ENCODE results near the gene PLD4.
A peak's percentile ranks its signal among the peaks of the same experiment; 100 is the strongest.
"Not testable (repeated sequence)": the region's sequence is repeated elsewhere in the genome, so short reads cannot be mapped to it uniquely, and the experiment has no call there.

The PLD4 gene

DNA sequence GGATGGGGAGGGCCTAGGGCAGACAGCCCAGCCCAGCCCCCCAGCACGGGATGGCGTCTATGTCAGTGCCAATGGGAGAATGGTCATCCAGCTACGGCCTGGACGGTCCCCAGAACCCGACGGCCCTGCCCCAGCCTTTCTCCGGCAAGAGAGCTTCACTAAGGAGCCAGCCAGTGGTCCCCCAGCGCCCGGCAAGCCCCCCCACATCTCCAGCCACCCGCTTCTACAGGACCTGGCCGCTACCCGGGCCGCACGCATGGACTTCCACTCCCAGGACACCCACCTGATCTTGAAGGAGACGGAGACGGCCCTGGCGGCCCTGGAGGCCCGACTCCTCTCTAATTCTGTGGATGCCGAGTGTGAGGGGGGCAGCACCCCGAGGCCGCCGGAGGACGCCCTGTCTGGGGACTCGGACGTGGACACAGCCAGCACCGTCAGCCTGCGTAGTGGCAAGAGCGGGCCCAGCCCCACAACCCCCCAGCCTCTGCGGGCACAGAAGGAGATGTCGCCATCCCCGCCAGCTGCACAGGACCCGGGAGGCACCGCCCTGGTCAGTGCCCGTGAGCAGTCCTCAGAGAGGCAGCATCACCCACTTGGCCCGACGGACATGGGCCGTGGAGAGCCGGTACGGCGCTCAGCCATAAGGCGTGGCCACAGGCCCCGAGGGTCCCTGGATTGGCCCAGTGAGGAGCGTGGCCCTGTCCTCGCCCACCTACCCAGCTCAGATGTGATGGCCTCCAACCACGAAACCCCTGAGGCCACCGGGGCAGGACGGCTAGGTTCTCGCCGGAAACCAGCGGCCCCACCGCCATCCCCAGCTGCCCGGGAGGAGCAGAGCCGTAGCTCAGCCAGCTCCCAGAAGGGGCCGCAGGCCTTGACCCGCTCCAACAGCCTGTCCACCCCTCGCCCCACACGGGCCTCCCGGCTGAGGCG, 37.7 kb upstream of the PLD4 start:
- peak; percentile 15 for DNase-seq

DNA sequence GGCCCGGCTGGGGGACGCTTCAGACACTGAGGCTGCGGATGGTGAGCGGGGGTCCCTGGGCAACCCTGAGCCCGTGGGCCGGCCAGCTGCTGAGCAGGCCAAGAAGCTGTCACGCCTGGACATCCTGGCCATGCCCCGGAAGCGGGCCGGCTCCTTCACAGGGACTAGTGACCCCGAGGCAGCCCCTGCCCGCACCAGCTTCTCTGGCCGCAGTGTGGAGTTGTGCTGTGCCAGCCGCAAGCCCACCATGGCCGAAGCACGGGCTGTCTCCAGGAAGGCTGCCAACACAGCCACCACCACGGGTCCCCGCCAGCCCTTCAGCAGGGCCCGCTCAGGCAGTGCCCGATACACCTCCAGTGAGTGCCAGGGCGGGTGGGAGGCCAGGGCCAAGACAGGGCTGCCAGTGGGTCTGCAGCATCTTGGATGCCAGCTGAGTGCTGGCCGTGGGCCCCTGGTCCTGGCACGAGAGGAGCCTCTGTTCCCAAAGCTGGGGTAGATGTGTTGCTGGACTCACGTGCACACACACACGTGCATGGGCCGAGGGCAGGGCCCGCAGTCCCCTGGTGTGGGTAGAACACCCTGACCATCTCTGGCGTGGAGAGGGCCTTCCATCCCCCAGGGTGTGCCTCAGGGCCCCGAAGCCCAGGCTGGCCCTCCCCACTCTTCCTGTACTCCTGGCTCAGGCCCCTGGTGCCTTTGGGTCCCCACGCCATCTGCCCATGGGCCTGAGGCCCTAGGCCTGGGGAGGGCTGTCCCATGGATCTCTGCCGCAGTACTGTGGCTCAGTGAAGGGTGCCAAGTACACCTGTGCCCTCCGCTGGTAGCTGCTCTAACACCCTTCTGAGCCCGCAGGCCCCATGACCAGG, 36.8 kb upstream of the PLD4 start:
- DNase-seq: peak; percentile 18

DNA sequence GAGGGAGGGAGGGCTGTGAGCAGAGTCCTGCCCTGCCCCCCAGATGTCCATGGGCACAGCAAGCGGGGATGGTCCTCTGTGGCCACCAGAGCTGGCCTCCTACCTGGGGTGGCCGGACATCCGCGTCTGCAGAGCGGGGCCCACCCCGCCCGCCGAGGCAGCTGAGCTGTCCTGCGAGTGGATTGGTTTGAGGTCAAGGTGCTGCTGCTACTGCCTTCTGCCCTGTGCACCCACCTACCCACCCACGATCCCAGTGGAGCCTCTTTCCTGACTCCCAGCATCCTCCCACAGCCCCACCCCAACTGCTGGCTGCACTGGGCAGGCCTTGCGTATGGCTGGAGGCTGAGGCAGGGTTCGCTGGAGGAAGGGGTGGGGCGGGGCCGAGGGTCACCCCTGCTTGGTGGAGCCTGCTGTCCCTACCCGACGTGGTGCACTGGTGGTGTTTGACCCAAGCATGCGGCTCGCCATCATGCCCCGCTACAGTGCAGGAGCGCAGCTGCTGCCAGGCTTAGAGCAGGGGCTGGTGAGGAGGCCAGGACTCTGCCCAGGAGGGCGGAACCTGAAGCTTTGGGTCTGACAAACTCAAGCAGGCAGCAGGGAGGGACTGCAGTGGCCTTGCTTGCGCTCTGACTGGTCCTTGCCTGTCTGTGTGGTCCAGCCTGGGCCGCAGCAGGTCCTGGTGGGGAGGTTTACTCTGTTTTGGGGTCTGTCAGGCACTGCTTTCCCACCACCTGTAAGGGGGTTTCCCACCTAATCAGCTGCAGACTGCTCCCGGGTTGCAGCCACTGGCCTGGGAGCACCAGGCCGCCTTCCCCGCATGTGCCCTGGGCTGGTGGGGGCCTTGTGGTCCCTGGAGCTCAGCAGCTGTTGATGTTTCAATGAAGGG, 35.9 kb upstream of the PLD4 start:
- DNase-seq: peak; percentile 17

DNA sequence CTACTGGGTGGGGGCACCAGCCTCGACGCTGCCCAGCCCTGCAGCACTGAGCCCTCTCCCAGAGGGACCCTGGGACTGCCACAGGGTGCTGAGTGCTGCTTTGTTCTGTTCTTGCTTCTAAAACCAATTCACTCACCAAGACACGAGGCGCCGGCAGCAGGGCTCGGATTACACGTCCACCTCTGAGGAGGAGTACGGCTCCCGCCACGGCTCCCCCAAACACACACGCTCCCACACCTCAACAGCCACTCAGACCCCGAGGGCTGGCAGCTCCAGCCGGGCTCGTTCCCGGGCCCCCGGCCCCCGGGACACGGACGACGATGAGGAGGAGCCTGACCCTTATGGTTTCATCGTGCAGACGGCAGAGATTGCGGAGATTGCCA, 35.3 kb upstream of the PLD4 start:
- DNase-seq: no peak

DNA sequence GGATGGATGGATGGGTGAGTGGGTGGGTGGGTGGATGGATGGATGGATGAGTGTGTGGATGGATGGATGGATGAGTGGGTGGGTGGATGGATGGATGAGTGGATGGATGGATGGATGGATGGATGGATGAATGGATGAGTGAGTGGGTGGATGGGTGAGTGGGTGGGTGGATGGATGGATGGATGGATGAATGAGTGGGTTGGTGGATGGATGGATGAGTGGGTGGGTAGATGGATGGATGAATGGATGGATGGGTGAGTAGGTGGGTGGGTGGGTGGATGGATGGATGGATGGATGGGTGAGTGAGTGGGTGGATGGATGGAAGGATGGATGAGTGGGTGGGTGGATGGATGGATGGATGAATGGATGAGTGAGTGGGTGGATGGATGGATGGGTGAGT, 34.4 kb upstream of the PLD4 start:
- DNase-seq: not testable (repeated sequence)

DNA sequence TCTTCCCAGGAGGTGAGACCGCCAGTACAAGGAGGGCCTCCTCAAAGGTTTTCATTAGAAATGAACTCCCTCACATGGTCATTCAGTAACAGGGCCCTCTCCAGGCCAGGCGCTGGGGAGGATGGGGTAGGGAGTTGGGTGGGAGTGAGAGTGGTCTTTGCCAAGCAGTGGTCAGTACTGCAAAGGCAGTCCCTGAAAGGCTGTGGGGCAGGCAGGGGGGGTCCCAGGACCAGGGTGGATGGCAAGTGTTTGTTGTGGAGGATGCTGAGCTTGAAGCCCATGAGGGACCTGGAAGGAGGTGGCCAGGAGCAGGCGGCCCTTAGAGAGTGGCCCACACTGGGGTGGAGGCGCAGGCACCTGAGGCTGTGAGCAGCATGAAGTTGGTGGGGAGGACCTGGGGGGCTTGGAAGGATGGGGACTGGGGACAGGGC, 33.5 kb upstream of the PLD4 start:
- no peak for DNase-seq

DNA sequence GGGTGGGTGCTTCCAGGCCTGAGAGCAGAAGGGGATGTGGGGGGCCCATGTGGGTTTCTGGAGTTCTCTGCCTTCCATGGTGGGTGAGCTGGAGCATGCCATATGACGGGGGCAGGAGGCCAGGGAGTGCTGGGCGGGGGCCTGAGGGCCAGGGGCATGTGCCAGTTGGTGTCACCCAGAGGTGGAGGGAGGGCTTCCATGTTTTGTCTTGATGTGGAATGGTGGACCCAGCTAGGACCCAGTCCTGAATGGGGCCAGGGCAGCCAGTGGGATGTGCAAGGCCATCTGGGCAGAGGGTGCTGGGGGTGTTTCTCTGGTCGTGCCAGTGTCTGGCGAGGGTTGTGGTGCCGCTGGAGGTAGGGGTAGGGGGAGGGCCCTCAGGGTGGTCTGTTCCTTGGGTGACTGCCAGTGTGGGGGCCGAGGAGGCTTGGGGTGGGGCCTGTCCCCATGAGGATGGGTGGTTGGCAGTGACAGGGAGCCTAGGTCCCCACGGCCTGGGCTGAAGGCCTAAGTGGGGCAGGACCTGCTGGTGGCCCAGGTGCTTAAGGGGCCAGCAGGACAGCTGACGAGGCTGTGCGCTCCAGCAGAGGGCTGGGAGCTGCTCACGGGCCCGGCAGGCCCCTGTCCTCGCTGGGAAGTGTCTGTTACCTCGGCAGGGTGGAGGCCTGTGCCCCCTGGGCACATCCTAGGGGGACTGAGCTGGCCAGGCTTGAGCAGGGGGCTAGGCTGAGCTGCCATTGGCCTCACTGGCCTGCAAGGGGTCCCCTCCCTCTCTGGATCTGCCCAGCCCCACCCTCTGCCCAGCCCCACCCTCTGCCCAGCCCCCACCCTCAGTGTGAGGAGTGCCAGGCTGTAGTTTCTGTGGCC, 32.8 kb upstream of the PLD4 start:
- DNase-seq: no peak

DNA sequence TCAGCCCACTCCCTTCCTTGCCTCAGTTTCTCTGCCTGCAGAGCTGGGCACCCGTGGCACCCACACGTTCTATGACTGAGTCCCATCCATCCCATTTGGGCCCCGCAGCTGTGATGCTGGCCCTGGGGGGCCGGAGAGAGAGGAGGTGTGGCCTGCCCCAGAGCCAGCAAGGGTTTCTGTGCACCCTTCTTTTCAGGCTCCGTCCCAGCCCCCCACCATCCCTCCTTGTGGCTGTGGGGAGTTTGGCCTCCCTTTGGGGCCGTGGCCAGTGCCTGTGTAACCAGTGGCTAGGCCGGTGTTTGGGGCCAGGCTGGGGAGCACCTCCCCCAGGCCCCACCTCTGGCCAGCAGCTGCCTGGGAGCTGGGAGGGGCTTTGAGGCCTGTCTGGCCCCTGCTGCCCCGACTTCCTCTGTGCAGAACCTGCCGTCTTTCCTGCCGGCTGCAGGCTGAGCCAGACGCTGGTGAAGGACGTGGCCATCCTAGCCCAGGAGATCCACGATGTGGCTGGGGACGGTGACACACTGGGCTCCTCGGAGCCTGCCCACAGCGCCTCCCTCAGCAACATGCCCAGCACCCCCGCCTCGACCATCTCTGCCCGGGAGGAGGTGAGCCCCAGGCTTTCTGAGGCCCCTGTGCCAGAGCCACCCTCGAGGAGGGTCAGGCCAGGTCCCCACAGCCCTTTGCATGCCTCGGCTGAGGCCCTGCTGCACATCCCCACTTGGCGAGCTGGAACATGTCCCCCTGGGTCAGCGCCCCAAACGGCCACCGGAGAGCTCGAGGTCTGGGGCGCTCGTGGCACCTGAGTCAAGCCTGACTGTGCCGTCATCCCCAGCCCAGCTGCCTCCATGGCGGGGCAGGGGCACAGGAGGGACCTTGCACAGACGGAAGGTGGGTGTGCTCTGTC, 31.9 kb upstream of the PLD4 start:
- DNase-seq: peak; percentile 27

DNA sequence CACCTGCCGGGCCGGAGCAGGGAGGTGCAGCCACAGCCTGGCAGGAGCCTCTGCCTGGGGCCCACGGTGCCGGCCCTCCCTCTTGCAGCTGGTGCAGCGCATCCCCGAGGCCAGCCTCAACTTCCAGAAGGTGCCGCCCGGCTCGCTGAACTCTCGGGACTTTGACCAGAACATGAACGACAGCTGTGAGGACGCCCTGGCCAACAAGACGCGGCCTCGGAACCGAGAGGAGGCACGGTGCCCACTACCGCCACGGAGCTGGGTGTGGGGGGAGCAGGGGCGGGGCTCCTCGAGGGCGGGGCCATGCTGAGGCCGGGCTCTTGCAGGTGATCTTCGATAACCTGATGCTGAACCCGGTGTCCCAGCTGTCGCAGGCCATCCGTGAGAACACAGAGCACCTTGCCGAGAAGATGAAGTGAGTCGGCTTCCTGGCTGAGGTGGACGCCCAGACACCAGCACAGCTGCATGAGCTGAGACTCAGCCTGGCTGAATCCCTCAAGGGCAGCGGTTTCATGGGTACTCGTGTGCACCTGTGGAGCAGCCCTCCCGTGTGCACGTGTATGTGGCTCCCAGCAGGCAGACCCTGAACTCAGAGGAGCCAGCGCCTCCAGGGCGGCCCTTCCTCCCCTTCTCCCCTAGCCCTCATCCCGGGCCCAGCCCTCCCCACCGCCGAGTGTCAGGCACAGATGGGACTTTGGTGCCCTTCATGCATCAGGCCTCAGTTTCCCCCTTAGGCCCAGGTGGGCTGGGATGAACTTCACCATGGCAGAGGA, 31.1 kb upstream of the PLD4 start:
- peak; percentile 22 for DNase-seq

DNA sequence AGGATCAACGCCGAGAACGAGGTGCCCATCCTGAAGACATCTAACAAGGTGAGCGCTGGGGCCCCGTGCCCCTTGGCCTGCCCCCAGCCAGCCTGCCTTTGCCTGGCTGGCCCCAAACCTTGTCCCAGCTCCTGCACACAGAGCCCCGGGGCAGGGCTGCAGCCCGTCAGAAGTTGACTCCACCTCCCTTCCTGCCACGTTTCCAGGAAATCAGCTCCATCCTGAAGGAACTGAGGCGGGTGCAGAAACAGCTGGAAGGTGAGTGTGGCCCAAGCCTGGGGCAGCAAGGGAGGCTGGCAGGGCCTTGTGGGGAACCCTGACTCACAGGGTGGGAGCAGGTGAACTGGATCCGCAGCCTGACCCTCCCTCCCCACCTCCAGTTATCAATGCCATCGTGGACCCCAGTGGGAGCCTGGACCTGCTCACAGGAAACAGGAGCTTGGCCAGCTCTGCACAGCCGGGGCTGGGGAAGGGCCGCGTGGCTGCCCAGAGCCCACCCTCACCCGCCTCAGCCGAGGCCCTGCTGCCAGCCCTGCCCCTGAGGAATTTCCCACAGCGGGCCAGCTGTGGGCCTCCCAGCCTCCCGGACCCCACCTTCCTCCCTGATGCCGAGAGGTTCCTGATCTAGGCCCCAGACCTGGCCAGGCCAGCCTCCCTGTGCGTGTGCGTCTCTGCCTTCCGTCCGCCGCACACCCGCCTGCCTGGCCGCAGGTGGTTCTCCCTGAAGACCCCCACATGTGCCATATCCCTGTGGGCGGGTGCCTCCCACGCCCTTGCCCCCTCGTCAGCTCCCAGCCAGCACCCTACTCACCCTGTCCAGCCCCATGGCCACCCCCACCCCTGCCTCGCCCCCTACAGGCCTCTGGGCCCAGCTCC, 30.1 kb upstream of the PLD4 start:
- DNase-seq: peak; percentile 19

DNA sequence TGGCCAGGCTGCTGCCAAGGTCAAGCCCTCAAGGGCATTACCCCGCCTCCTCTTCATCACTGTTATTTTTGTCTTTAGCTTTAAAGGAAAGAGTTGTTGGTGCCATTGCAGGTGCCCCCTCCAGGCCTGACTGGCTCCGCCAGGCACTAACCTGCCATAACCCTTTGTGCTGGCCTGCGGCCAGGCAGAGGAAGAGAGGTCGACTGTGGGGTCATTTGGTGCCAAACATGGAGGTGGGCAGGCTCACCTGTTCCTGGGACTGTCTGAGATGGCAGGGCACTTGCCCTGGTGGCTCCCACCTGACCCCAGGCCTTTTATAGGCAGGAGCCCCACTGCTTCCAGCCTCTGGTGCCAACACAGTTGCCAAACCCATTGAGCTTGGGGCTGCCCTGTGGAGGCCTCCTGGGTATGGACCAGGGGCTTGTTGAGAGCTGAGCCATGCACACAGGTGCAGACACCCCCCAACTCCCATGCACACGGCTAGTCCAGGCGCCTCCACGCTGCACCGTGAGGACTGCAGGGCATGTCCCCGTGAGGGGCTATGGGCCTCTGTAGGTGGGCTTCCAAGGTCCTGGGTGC, 29.4 kb upstream of the PLD4 start:
- DNase-seq: peak; percentile 23

DNA sequence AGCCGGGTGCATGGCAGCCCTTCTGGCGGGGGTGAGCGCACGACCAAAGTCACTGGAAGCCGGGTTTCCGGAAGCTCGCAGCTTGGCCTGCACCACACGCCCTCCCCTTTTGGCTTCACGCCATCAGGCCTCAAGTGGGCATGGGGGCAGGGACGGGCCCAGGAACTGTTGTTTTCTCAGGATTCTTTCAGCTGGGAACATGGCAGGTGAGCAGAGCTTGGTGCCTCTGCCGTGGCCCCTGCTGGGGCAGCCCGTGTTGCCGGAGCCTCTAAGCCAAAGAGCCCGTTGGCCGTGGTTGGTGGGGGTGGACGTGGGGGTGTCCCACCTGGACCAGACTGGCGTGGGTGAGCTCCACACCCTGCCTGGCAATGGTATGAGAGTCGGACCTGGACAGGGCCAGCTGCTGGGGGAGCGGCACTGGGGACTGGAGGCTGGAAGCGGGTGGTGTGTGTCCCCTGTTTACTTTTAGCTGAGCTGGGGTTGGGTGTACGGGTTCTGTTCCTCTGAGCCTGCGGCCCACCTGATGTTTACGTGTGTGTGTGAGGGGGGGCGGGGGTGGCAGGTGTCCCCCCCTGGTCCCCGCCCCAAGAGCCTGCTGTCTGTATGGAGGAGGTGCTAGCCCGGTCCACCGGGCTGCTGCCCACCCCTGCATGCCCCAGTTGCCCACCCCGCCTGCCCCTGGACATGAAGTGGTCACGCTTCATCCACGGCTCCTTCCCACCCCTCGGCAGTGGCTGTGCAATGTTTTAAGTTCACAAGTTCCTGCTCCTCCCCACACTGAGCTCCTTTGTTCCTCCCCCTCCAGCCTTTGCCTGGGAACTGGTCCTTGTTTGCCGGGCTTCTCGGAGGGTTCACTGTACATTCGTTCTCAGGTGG, 28.7 kb upstream of the PLD4 start:
- peak; percentile 21 for DNase-seq

DNA sequence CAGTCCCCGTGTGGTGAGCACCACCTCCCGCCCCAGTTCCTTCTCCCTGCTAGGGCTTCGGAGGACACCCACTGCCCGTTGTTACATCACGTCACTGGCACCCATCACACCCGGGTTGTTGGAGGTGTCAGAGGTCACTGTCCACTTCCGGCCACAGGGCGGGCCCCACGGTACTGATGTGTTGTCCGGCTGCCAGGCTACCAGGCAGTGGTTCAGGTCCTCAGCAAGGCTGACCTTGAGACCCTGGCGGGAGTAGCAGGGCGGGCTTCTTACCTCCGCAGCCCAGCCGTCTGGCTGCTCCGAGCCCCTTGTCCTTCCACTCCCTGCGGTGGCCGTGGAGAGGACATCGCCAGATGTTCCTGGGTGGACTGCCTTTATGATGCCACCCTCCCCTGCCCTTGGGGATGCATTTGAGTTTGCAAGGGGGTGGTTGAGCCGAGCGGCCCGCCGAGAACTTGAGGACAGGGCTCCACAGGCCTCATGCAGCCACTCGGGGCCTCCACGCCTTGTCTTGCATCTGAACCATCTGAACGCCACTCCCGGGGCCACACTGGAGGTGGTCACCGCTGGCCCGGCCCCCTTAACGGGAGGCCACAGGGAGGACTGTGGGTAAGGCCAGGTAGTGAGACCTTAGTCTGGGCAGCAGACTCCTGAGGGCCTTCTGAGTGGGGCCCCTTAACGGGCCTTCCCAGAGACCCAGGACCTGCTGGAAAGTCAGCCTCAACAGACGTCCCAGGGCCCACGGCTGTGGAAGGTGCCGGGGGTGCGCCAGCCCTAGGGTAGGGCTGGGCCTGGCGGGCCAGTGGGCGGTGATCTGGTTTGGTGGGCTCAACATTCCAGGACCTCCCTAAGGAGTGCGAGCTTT, 27.1 kb upstream of the PLD4 start:
- DNase-seq: peak; percentile 18

DNA sequence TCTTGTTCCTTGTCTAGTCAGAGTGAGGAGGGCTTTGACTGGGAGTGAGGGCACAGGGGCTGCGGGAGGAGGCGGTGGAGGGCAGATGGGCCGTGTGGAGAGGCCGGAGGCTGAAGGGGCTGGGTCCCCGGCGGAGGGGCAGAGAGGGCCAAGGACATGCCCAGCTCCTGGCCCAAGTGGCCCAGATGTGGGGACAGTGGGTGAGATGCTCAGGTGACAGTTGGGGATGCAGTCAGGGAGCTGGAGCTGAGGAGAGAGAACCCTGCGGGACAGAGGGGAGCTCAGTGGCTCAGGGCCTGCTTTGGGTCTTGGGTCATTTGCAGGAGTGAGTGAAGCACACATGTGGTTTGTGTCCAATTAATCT, 26.5 kb upstream of the PLD4 start:
- no peak for DNase-seq

DNA sequence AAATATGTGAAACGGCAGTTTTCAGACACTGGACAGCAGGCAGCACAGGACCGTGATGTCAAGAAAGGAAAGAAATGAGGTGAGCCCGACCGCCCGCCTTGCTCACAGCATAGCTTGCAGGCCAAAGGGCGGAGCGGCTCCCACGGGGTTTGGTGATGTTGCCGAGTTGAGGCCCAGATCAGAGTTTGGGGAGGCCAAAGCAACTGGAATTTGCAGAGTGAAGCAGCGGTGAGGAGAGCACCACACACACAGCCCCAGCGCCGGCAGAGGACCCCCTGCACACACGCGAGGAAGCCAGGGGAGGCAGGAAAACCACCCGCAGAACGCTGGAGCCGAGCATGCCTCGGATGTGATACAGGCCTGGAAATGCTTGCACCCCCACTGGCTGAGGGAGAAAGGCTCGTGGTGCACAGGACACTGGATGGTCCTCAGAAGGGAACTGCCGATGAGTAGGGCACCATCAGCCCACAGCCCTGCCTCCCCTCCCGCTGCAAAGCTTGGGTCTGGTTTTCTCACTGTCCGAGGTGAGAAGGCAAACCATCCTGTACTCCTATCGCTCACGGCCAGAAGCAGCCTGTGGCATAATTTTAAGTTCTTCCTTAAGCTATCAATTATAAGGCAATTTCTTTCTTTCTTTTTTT, 25.7 kb upstream of the PLD4 start:
- peak; percentile 69 for DNase-seq

DNA sequence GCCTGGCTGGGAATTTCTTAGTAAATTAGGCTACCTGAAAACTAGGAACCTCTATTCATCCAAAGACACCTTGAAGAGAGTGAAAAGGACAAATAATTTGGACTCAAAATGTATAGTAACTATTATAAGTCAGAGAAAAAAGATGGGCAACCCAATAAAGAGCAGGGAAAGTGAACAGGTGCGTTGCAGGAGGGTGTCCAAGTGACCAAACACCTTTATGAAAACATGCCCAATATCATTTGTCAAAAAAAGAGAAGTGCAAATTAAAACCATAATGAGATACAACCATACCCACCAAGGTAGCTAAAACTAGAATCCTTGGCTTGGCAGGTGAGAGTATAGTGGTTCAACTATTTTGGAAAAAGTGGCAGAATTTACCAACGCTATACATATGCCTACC, 24.9 kb upstream of the PLD4 start:
- no peak for DNase-seq
